H9 (cell line): ENCODE results near the gene MTCL1. TPM values are rescaled to one million over a fixed set of nuclear protein-coding genes. Genes with fewer than 3 reads are reported as not detected.

Experiments used
- DNase-seq: peaks from one replicate; pipeline ENCODE4 v3.0.0-alpha.2; 2017
- H2AFZ ChIP-seq: one replicate; pipeline ENCODE4 v1.6.1; 2013; ENCODE audit warnings: mild to moderate bottlenecking, low read length, control low read depth, moderate library complexity
- H2AK5ac ChIP-seq: 2 replicates; pipeline ENCODE4 v1.6.1; 2013; ENCODE audit warnings: low read length, control low read depth, mixed read lengths; ENCODE audit not compliant: insufficient read length
- H2BK120ac ChIP-seq: one replicate; pipeline ENCODE4 v1.6.1; 2013; ENCODE audit warnings: low read depth, mild to moderate bottlenecking, low read length, control low read depth, inconsistent platforms; ENCODE audit not compliant: poor library complexity, severe bottlenecking
- H2BK12ac ChIP-seq: 2 replicates; pipeline ENCODE4 v1.6.1; 2013; ENCODE audit warnings: low read length, control low read depth, mixed read lengths, low read depth; ENCODE audit not compliant: insufficient read length
- H2BK15ac ChIP-seq: 2 replicates; pipeline ENCODE4 v1.6.1; 2013; ENCODE audit warnings: low read depth, low read length, control low read depth
- H2BK20ac ChIP-seq: one replicate; pipeline ENCODE4 v1.6.1; 2013; ENCODE audit warnings: low read depth, mild to moderate bottlenecking, low read length, control low read depth, inconsistent platforms; ENCODE audit not compliant: poor library complexity, severe bottlenecking
- H2BK5ac ChIP-seq: 2 replicates; pipeline ENCODE4 v1.6.1; 2013; ENCODE audit warnings: low read length, control low read depth, mixed read lengths; ENCODE audit not compliant: insufficient read length
- H3K14ac ChIP-seq: 2 replicates; pipeline ENCODE4 v1.6.1; 2013; ENCODE audit warnings: low read length, control low read depth; ENCODE audit not compliant: insufficient read depth
- H3K18ac ChIP-seq: 2 replicates; pipeline ENCODE4 v1.6.1; 2013; ENCODE audit warnings: low read depth, mild to moderate bottlenecking, mixed read lengths, low read length, control low read depth; ENCODE audit not compliant: insufficient read length
- H3K23ac ChIP-seq: 2 replicates; pipeline ENCODE4 v1.6.1; 2013; ENCODE audit warnings: low read length, control low read depth, mixed read lengths, low read depth; ENCODE audit not compliant: insufficient read length
- H3K23me2 ChIP-seq: 2 replicates; pipeline ENCODE4 v1.6.1; 2013; ENCODE audit warnings: low read depth, mild to moderate bottlenecking, mixed read lengths, low read length, control low read depth; ENCODE audit not compliant: insufficient read length, poor library complexity, severe bottlenecking
- H3K27ac ChIP-seq: 2 replicates; pipeline ENCODE4 v1.5.1; 2013; ENCODE audit warnings: low read length, control low read depth, mixed read lengths, low read depth; ENCODE audit not compliant: insufficient read length
- H3K27me3 ChIP-seq: 2 replicates; pipeline ENCODE4 v1.6.1; 2013; ENCODE audit warnings: low read length, control low read depth, inconsistent platforms; ENCODE audit not compliant: insufficient read depth
- H3K4ac ChIP-seq: 2 replicates; pipeline ENCODE4 v1.6.1; 2013; ENCODE audit warnings: low read depth, mild to moderate bottlenecking, control low read depth, inconsistent platforms, low read length, moderate library complexity
- H3K4me1 ChIP-seq: 2 replicates; pipeline ENCODE4 v1.6.1; 2013; ENCODE audit warnings: low read length, control low read depth, inconsistent platforms; ENCODE audit not compliant: insufficient read depth
- H3K4me2 ChIP-seq: 2 replicates; pipeline ENCODE4 v1.6.1; 2013; ENCODE audit warnings: low read length, control low read depth, mixed read lengths; ENCODE audit not compliant: insufficient read length, insufficient read depth
- H3K56ac ChIP-seq: 2 replicates; pipeline ENCODE4 v1.6.1; 2013; ENCODE audit warnings: low read depth, mild to moderate bottlenecking, mixed read lengths, low read length, control low read depth; ENCODE audit not compliant: insufficient read length
- H3K79me1 ChIP-seq: 2 replicates; pipeline ENCODE4 v1.6.1; 2013; ENCODE audit warnings: low read depth, mild to moderate bottlenecking, moderate library complexity, low read length, control low read depth, inconsistent platforms; ENCODE audit not compliant: insufficient read depth, poor library complexity, severe bottlenecking
- H3K79me2 ChIP-seq: 2 replicates; pipeline ENCODE4 v1.6.1; 2013; ENCODE audit warnings: low read length, control low read depth, inconsistent platforms; ENCODE audit not compliant: insufficient read depth
- H3K9ac ChIP-seq: 2 replicates; pipeline ENCODE4 v1.6.1; 2013; ENCODE audit warnings: low read length, control low read depth, mixed read lengths; ENCODE audit not compliant: insufficient read length; ENCODE audit errors: extremely low read depth
- H3K9me3 ChIP-seq: one replicate; pipeline ENCODE4 v1.6.1; 2013; ENCODE audit warnings: low read depth, low read length, inconsistent platforms; ENCODE audit not compliant: control insufficient read depth
- H3T11ph ChIP-seq: one replicate; pipeline ENCODE4 v1.6.1; 2013; ENCODE audit warnings: mild to moderate bottlenecking, low read length, control low read depth, inconsistent platforms
- H4K20me1 ChIP-seq: one replicate; pipeline ENCODE4 v1.6.1; 2013; ENCODE audit not compliant: control insufficient read depth, insufficient read length, insufficient read depth
- H4K5ac ChIP-seq: 2 replicates; pipeline ENCODE4 v1.6.1; 2013; ENCODE audit warnings: low read depth, mild to moderate bottlenecking, mixed read lengths, low read length, control low read depth; ENCODE audit not compliant: insufficient read length
- H4K8ac ChIP-seq: replicated peaks from 2 replicates; pipeline ENCODE4 v1.6.1; 2013; ENCODE audit warnings: low read length, control low read depth, mixed read lengths, low read depth; ENCODE audit not compliant: insufficient read length
- H4K91ac ChIP-seq: 2 replicates; pipeline ENCODE4 v1.6.1; 2013; ENCODE audit warnings: low read depth, mild to moderate bottlenecking, moderate library complexity, mixed read lengths, low read length, control low read depth; ENCODE audit not compliant: insufficient read length
- H3K27ac Mint-ChIP-seq, 3 experiments: 2 replicates in 2 of 3; 3 replicates in 1 of 3; pipeline ENCODE4 v1.8.0; 2020 to 2021; ENCODE audit warnings: mixed read lengths in 3 of 3, mild to moderate bottlenecking in 1 of 3, moderate library complexity in 1 of 3
- H3K27me3 Mint-ChIP-seq: 2 replicates; pipeline ENCODE4 v1.8.0; 2021; ENCODE audit warnings: low read depth, mild to moderate bottlenecking, moderate library complexity, mixed read lengths
- H3K36me3 Mint-ChIP-seq, 3 experiments: 2 replicates in 2 of 3; 3 replicates in 1 of 3; pipeline ENCODE4 v1.8.0; 2020 to 2021; ENCODE audit warnings: low read depth in 3 of 3, mixed read lengths in 3 of 3; ENCODE audit not compliant: insufficient read depth in 1 of 3
- H3K4me1 Mint-ChIP-seq, 2 experiments: 2 replicates each; pipeline ENCODE4 v1.8.0; 2020; ENCODE audit warnings: mixed read lengths in 2 of 2
- H3K4me3 Mint-ChIP-seq, 2 experiments: 2 replicates in 1 of 2; 3 replicates in 1 of 2; pipeline ENCODE4 v1.8.0; 2020 to 2021; ENCODE audit warnings: mild to moderate bottlenecking in 2 of 2, mixed read lengths in 2 of 2, moderate library complexity in 1 of 2
- H3K9me3 Mint-ChIP-seq, 2 experiments: 2 replicates in 1 of 2; 3 replicates in 1 of 2; pipeline ENCODE4 v1.8.0; 2020; ENCODE audit warnings: mild to moderate bottlenecking in 2 of 2, mixed read lengths in 2 of 2, moderate library complexity in 1 of 2
- CTCF ChIP-seq: fragments of 200-600 bp; sonication (generic); conservative IDR thresholded peaks from 3 replicates; pipeline ENCODE4 v1.8.0; 2021; ENCODE audit warnings: antibody characterized with exemption, mild to moderate bottlenecking
- WGBS: extraction: QIAGEN DNeasy Blood & Tissue Kit; methylation state at CpG from one replicate; pipeline ENCODE4 v1.1.7; 2013; ENCODE audit warnings: missing lambda C conversion rate, low lambda C conversion rate, mixed read lengths; ENCODE audit not compliant: insufficient read length; ENCODE audit errors: extremely low coverage; 5-methylcytosine and 5-hydroxymethylcytosine counted together
- total RNA-seq: library from RNA; stranded (reverse); gene quantifications from 2 replicates; pipeline ENCODE4 v1.2.1, GENCODE V29; 2021

Gene MTCL1
- total RNA-seq, 1 experiment from 2014 or later: 50.7 TPM

GRCh38 chr18:8839281-8839680, 133.9 kb downstream of the MTCL1 start:
- WGBS: no CpG with 5 or more reads among the region's 3 CpGs
- Histone ChIP-seq H3K23ac (no peak overlapping the region), H3K27ac (no peak overlapping the region), H4K91ac (no peak overlapping the region), H2BK20ac (no peak overlapping the region), H2AK5ac (no peak overlapping the region), H2BK120ac (no peak overlapping the region), H2BK5ac (no peak overlapping the region), H4K5ac (no peak overlapping the region), H3K79me2 (no peaks in the 10 kb centered on the region), H3K14ac (no peak overlapping the region; the same call in 1 of the 2 replicates), H2AFZ (no peak overlapping the region), H3K23me2 (no peaks in the 10 kb centered on the region), H3K79me1 (no peaks in the 10 kb centered on the region), H3K4ac (no peak overlapping the region), H4K8ac (no peak overlapping the region), H2BK15ac (no peak overlapping the region), H3K4me1 (no peaks in the 10 kb centered on the region), H3K9me3 (no peaks in the 10 kb centered on the region), H3K27me3 (no peaks in the 10 kb centered on the region), H3K18ac (no peak overlapping the region), H3T11ph (no peak overlapping the region), H3K4me2 (no peak overlapping the region), H3K56ac (no peak overlapping the region), H2BK12ac (no peak overlapping the region), H4K20me1 (no peaks in the 10 kb centered on the region), H3K9ac (no peak overlapping the region)
- Mint-ChIP-seq H3K27ac (no peak overlapping the region), H3K27me3 (no peaks in the 10 kb centered on the region), H3K36me3 (peaks cover 0 to 14% (median 9%) of the 10 kb centered on the region in 3 experiments; a peak in 5 of 7 replicates), H3K9me3 (peaks cover 6 to 14% of the 10 kb centered on the region in 2 experiments; a peak in 4 of 5 replicates), H3K4me1 (peaks cover 4 to 10% of the 10 kb centered on the region in 2 experiments), H3K4me3 (no peak overlapping the region)
- no peak for TF ChIP-seq CTCF
- no peak for DNase-seq
